Daoy (cell line): ENCODE results near the gene S100A5. TPM values are rescaled to one million over a fixed set of nuclear protein-coding genes. Genes with fewer than 3 reads are reported as not detected.
A peak's percentile ranks its signal among the peaks of the same experiment; 100 is the strongest.
"Not testable (repeated sequence)": the region's sequence is repeated elsewhere in the genome, so short reads cannot be mapped to it uniquely, and the experiment has no call there.

Experiments used
- DNase-seq: peaks from one replicate; pipeline ENCODE4 v3.0.0-alpha.2; 2015; ENCODE audit warnings: low read depth
- total RNA-seq: library from RNA; depleted of rRNA; stranded (reverse); fragments of >200 nt; shearing (Covaris generic); gene quantifications from 2 replicates; pipeline ENCODE4 v1.2.3, GENCODE V29; 2014

S100A5 gene
- total RNA-seq, 1 experiment from 2014 or later, result 0.34 TPM

GRCh38 chr1:153534226-153534924 is 6.4 kb downstream of the S100A5 start:
- peak; percentile 71 for DNase-seq

- peak; percentile 97 for DNase-seq
Observed at GRCh38 chr1:153533689-153534201, 7.0 kb downstream of the S100A5 start.

GRCh38 chr1:153532769-153533599 is 7.8 kb downstream of the S100A5 start:
- peak; percentile 92 for DNase-seq

GRCh38 chr1:153532181-153532580 is 8.6 kb downstream of the S100A5 start:
- DNase-seq, result peak; percentile 25

GRCh38 chr1:153531638-153532037 is 9.1 kb downstream of the S100A5 start:
- DNase-seq, result no peak

GRCh38 chr1:153527683-153528040 is 13.1 kb downstream of the S100A5 start:
- no peak for DNase-seq

- DNase-seq, result peak; percentile 35
Observed at GRCh38 chr1:153527023-153527682, 13.6 kb downstream of the S100A5 start.

- no peak for DNase-seq
Observed at GRCh38 chr1:153526132-153526543, 14.6 kb downstream of the S100A5 start.

- no peak for DNase-seq
Observed at GRCh38 chr1:153525088-153525728, 15.5 kb downstream of the S100A5 start.

GRCh38 chr1:153522353-153523048 is 18.2 kb downstream of the S100A5 start:
- DNase-seq, result not testable (repeated sequence)

GRCh38 chr1:153521808-153522207 is 18.9 kb downstream of the S100A5 start:
- DNase-seq, result not testable (repeated sequence)

GRCh38 chr1:153520818-153521476 is 19.8 kb downstream of the S100A5 start:
- no peak for DNase-seq

- DNase-seq, result not testable (repeated sequence)
Observed at GRCh38 chr1:153520137-153520691, 20.5 kb downstream of the S100A5 start.

- no peak for DNase-seq
Observed at GRCh38 chr1:153519242-153519641, 21.5 kb downstream of the S100A5 start.

- DNase-seq, result no peak
Observed at GRCh38 chr1:153515504-153516394, 25.0 kb downstream of the S100A5 start.

- no peak for DNase-seq
Observed at GRCh38 chr1:153513666-153514065, 27.1 kb downstream of the S100A5 start.

GRCh38 chr1:153513023-153513422 is 27.7 kb downstream of the S100A5 start:
- no peak for DNase-seq

- peak; percentile 86 for DNase-seq
Observed at GRCh38 chr1:153510984-153511410, 29.7 kb downstream of the S100A5 start.

- peak; percentile 67 for DNase-seq
Observed at GRCh38 chr1:153509729-153510354, 30.9 kb downstream of the S100A5 start.
